GF-D8 (cell line): ENCODE measurements around the gene SCN2B.

ENCODE experiments used
- DNase-seq: peaks from one replicate; lab custom pipeline; 2025; lab: John Stamatoyannopoulos, UW

SCN2B gene

GRCh38 chr11:118174006-118174567 is 2.4 kb downstream of the SCN2B start:
- DNase-seq: no peak

- DNase-seq: no peak
Measured at GRCh38 chr11:118172356-118172755, 4.1 kb downstream of the SCN2B start.

GRCh38 chr11:118171269-118172062 is 5.0 kb downstream of the SCN2B start:
- peak; percentile 20 for DNase-seq

- DNase-seq: no peak
Measured at GRCh38 chr11:118170882-118171268, 5.6 kb downstream of the SCN2B start.

- no peak for DNase-seq
Measured at GRCh38 chr11:118170231-118170630, 6.2 kb downstream of the SCN2B start.

GRCh38 chr11:118169300-118170140 is 6.9 kb downstream of the SCN2B start:
- no peak for DNase-seq

- no peak for DNase-seq
Measured at GRCh38 chr11:118168751-118169150, 7.7 kb downstream of the SCN2B start.

- no peak for DNase-seq
Measured at GRCh38 chr11:118168316-118168715, 8.1 kb downstream of the SCN2B start.

- no peak for DNase-seq
Measured at GRCh38 chr11:118167906-118168305, 8.5 kb downstream of the SCN2B start.

- no peak for DNase-seq
Measured at GRCh38 chr11:118167253-118167652, 9.2 kb downstream of the SCN2B start.

- no peak for DNase-seq
Measured at GRCh38 chr11:118166641-118167040, 9.8 kb downstream of the SCN2B start.

GRCh38 chr11:118164885-118165284 is 11.6 kb downstream of the SCN2B start:
- no peak for DNase-seq

- no peak for DNase-seq
Measured at GRCh38 chr11:118163494-118163893, 12.9 kb downstream of the SCN2B start.

- DNase-seq: no peak
Measured at GRCh38 chr11:118162846-118163245, 13.6 kb downstream of the SCN2B start.

GRCh38 chr11:118161786-118162185 is 14.7 kb downstream of the SCN2B start:
- DNase-seq: no peak

GRCh38 chr11:118157186-118157895 is 19.1 kb downstream of the SCN2B start:
- no peak for DNase-seq

GRCh38 chr11:118156531-118157185 is 19.8 kb downstream of the SCN2B start:
- DNase-seq: no peak

GRCh38 chr11:118155776-118156530 is 20.5 kb downstream of the SCN2B start:
- no peak for DNase-seq

GRCh38 chr11:118154641-118155040 is 21.8 kb downstream of the SCN2B start:
- no peak for DNase-seq

- no peak for DNase-seq
Measured at GRCh38 chr11:118153976-118154375, 22.5 kb downstream of the SCN2B start.

- no peak for DNase-seq
Measured at GRCh38 chr11:118153516-118153915, 22.9 kb downstream of the SCN2B start.
